ENCODE results near the gene HCRT. TPM values are rescaled to one million over a fixed set of nuclear protein-coding genes. Genes with fewer than 3 reads are reported as not detected.
A peak's percentile ranks its signal among the peaks of the same experiment; 100 is the strongest.

HCRT gene
- total and polyA plus RNA-seq, 2 of the 8 experiments (the other 6 are each of a cell fraction or from before 2014, with no cell fraction given) = not detected

DNA sequence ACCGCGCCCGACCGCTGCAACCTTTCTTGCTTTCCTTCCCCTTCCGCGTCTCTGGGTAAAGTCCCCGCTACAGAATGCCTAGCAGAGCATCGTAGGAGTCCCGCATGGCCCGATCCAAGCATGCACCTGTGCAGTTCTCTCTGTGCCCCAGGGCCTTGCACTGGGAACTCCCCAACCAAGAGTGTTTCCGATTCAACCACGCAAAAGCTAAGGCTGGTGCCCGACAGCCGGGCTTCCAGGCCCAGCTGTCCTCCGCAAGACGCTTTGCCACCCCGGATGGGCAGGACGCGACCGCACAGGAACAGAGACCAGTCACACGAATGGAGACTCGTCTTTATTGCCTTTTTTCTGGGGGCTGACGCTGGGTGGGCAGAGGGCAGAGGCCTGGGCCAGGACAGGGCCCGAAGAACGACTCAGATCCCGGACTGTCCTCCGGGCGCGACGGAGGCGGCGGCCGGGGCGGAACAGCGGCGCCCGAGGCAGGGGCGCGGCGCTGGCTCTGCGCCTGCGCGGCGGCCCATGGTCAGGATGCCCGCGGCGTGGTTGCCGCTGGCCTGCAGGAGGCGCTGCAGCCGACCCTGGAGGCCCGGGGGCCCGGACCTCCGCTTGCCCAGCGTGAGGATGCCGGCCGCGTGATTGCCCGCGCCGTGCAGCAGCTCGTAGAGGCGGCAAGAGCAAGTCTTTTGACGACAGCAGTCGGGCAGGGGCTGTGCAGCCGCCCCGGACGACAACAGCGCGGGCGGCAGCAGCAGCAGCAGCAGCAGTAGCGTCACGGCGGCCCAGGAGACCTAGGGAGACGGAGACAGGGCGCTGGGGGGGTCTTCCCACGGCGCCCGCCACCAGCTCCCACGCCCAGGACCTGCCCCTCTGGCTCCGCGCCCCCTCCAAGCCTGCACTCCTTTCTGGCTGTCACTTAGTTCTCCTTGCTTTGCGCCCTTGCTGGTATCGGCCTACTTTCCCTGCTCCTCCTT, 1.2 kb downstream of the HCRT start (continued):
- TF ChIP-seq, protein P1, sequence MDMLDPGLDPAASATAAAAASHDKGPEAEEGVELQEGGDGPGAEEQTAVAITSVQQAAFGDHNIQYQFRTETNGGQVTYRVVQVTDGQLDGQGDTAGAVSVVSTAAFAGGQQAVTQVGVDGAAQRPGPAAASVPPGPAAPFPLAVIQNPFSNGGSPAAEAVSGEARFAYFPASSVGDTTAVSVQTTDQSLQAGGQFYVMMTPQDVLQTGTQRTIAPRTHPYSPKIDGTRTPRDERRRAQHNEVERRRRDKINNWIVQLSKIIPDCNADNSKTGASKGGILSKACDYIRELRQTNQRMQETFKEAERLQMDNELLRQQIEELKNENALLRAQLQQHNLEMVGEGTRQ (IDR thresholded peaks at IDR 0.05; ENCODE audit: low read length) = peak; percentile 30; the same call in 1 of the 2 replicates
- TF ChIP-seq, protein P2, sequence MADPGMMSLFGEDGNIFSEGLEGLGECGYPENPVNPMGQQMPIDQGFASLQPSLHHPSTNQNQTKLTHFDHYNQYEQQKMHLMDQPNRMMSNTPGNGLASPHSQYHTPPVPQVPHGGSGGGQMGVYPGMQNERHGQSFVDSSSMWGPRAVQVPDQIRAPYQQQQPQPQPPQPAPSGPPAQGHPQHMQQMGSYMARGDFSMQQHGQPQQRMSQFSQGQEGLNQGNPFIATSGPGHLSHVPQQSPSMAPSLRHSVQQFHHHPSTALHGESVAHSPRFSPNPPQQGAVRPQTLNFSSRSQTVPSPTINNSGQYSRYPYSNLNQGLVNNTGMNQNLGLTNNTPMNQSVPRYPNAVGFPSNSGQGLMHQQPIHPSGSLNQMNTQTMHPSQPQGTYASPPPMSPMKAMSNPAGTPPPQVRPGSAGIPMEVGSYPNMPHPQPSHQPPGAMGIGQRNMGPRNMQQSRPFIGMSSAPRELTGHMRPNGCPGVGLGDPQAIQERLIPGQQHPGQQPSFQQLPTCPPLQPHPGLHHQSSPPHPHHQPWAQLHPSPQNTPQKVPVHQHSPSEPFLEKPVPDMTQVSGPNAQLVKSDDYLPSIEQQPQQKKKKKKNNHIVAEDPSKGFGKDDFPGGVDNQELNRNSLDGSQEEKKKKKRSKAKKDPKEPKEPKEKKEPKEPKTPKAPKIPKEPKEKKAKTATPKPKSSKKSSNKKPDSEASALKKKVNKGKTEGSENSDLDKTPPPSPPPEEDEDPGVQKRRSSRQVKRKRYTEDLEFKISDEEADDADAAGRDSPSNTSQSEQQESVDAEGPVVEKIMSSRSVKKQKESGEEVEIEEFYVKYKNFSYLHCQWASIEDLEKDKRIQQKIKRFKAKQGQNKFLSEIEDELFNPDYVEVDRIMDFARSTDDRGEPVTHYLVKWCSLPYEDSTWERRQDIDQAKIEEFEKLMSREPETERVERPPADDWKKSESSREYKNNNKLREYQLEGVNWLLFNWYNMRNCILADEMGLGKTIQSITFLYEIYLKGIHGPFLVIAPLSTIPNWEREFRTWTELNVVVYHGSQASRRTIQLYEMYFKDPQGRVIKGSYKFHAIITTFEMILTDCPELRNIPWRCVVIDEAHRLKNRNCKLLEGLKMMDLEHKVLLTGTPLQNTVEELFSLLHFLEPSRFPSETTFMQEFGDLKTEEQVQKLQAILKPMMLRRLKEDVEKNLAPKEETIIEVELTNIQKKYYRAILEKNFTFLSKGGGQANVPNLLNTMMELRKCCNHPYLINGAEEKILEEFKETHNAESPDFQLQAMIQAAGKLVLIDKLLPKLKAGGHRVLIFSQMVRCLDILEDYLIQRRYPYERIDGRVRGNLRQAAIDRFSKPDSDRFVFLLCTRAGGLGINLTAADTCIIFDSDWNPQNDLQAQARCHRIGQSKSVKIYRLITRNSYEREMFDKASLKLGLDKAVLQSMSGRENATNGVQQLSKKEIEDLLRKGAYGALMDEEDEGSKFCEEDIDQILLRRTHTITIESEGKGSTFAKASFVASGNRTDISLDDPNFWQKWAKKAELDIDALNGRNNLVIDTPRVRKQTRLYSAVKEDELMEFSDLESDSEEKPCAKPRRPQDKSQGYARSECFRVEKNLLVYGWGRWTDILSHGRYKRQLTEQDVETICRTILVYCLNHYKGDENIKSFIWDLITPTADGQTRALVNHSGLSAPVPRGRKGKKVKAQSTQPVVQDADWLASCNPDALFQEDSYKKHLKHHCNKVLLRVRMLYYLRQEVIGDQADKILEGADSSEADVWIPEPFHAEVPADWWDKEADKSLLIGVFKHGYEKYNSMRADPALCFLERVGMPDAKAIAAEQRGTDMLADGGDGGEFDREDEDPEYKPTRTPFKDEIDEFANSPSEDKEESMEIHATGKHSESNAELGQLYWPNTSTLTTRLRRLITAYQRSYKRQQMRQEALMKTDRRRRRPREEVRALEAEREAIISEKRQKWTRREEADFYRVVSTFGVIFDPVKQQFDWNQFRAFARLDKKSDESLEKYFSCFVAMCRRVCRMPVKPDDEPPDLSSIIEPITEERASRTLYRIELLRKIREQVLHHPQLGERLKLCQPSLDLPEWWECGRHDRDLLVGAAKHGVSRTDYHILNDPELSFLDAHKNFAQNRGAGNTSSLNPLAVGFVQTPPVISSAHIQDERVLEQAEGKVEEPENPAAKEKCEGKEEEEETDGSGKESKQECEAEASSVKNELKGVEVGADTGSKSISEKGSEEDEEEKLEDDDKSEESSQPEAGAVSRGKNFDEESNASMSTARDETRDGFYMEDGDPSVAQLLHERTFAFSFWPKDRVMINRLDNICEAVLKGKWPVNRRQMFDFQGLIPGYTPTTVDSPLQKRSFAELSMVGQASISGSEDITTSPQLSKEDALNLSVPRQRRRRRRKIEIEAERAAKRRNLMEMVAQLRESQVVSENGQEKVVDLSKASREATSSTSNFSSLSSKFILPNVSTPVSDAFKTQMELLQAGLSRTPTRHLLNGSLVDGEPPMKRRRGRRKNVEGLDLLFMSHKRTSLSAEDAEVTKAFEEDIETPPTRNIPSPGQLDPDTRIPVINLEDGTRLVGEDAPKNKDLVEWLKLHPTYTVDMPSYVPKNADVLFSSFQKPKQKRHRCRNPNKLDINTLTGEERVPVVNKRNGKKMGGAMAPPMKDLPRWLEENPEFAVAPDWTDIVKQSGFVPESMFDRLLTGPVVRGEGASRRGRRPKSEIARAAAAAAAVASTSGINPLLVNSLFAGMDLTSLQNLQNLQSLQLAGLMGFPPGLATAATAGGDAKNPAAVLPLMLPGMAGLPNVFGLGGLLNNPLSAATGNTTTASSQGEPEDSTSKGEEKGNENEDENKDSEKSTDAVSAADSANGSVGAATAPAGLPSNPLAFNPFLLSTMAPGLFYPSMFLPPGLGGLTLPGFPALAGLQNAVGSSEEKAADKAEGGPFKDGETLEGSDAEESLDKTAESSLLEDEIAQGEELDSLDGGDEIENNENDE (IDR thresholded peaks at IDR 0.05; ENCODE audit: insufficient replicate concordance, low read length) = no peak
- TF ChIP-seq SP2 (IDR thresholded peaks at IDR 0.05; ENCODE audit: low read length) (no peak), EP300 (IDR thresholded peaks at IDR 0.05; ENCODE audit: borderline replicate concordance in 1 of 2, low read depth in 2 of 2, low read length in 2 of 2) (0 out of 3 replicates have a peak, but pooled peaks of 1 of the 2 experiments have one; percentile 72), SIRT6 (IDR thresholded peaks at IDR 0.05; ENCODE audit: low read length) (no peak), SP1 (IDR thresholded peaks at IDR 0.05; ENCODE audit: low read depth, low read length) (0 out of 2 replicates have a peak, but pooled peaks have one; percentile 11), KDM1A (IDR thresholded peaks at IDR 0.05; ENCODE audit: borderline replicate concordance, low read length) (no peak), KDM5A (IDR thresholded peaks at IDR 0.05; ENCODE audit: low read length) (no peak)

All from H1 (cell line).